Panc1 (cell line): ENCODE results near the gene LAYN.

Experiments
- CTCF ChIP-seq: fragments of 450-650 bp; IDR thresholded peaks from 2 replicates; pipeline ENCODE4 v1.5.1; 2017; ENCODE audit warnings: mild to moderate bottlenecking
- POLR2AphosphoS5 ChIP-seq: IDR thresholded peaks from 2 replicates; pipeline ENCODE4 v1.6.1; 2012; ENCODE audit warnings: mild to moderate bottlenecking, low read depth, low read length, moderate library complexity
- REST ChIP-seq, 2 experiments: IDR thresholded peaks; 2 replicates each; pipeline ENCODE4 v1.6.1; 2011 to 2012; ENCODE audit warnings: low read depth in 2 of 2, control low read depth in 1 of 2, low read length in 1 of 2, mild to moderate bottlenecking in 1 of 2, moderate library complexity in 1 of 2; ENCODE audit not compliant: insufficient read depth in 1 of 2
- TCF7L2 ChIP-seq: IDR thresholded peaks from 2 replicates; pipeline ENCODE4 v1.6.1; 2011; ENCODE audit warnings: mild to moderate bottlenecking, low read depth, low read length, inconsistent platforms

GRCh38 chr11:111540937-111541253 lies 375 bp downstream of the LAYN start:
- no peak for TF ChIP-seq CTCF
- no peak for TF ChIP-seq POLR2AphosphoS5
- TF ChIP-seq REST (IDR thresholded peaks at IDR 0.05; ENCODE audit: insufficient read depth in 1 of 2, low read depth in 2 of 2, low read length in 1 of 2), result no peak
- no peak for TF ChIP-seq TCF7L2
